Keratinocyte (primary cell): Measurements from ENCODE around the gene ANKS6. TPM values are rescaled to one million over a fixed set of nuclear protein-coding genes. Genes with fewer than 3 reads are reported as not detected.

Source experiments
- DNase-seq: peaks from one replicate; pipeline ENCODE4 v3.0.0-alpha.2; 2011; ENCODE audit warnings: low read depth, missing footprints, low spot score
- FAIRE-seq: peaks from 2 replicates; lab custom pipeline; 2011; peaks lifted over from hg19 to GRCh38; lab: Jason Lieb, UNC
- H2AFZ ChIP-seq: 2 replicates; pipeline ENCODE4 v1.6.0; 2012; ENCODE audit warnings: low read length, control low read depth, inconsistent platforms; ENCODE audit not compliant: control insufficient read depth
- H3K27ac ChIP-seq: 2 replicates; pipeline ENCODE4 v1.5.1; 2011; ENCODE audit warnings: low read length; ENCODE audit not compliant: control insufficient read depth, insufficient read depth
- H3K27me3 ChIP-seq: 3 replicates; pipeline ENCODE4 v1.6.0; 2011; ENCODE audit warnings: low read length; ENCODE audit not compliant: control insufficient read depth, insufficient read depth; ENCODE audit errors: extremely low read depth
- H3K36me3 ChIP-seq, 2 experiments: 2 replicates in 1 of 2; 3 replicates in 1 of 2; pipeline ENCODE4 v1.5.1; 2011; ENCODE audit warnings: low read length in 2 of 2, mild to moderate bottlenecking in 1 of 2; ENCODE audit not compliant: control insufficient read depth in 2 of 2, insufficient read depth in 2 of 2; ENCODE audit errors: extremely low read depth in 1 of 2
- H3K4me1 ChIP-seq: 3 replicates; pipeline ENCODE4 v1.5.1; 2011; ENCODE audit warnings: low read length; ENCODE audit not compliant: control insufficient read depth, insufficient read depth; ENCODE audit errors: extremely low read depth
- H3K4me2 ChIP-seq: 3 replicates; pipeline ENCODE4 v1.6.0; 2011; ENCODE audit warnings: low read depth, low read length; ENCODE audit not compliant: control insufficient read depth, insufficient read depth; ENCODE audit errors: extremely low read depth
- H3K4me3 ChIP-seq, 3 experiments: fragments of 200-600 bp in 1 of 3; sonication (generic) in 1 of 3; 2 replicates in 2 of 3; 3 replicates in 1 of 3; pipeline ENCODE4 v1.5.1; 2011 to 2016; ENCODE audit warnings: low read length in 3 of 3, mild to moderate bottlenecking in 3 of 3, control low read depth in 2 of 3, inconsistent platforms in 1 of 3, low read depth in 1 of 3, mixed read lengths in 1 of 3, mixed run types in 1 of 3, moderate library complexity in 1 of 3; ENCODE audit not compliant: control insufficient read depth in 2 of 3, insufficient read depth in 2 of 3; ENCODE audit errors: extremely low read depth in 1 of 3
- H3K79me2 ChIP-seq: 2 replicates; pipeline ENCODE4 v1.6.0; 2012; ENCODE audit warnings: low read length; ENCODE audit not compliant: control insufficient read depth, insufficient read depth
- H3K9ac ChIP-seq: 3 replicates; pipeline ENCODE4 v1.6.0; 2011; ENCODE audit warnings: low read length; ENCODE audit not compliant: control insufficient read depth, insufficient read depth; ENCODE audit errors: extremely low read depth
- H3K9me1 ChIP-seq: 3 replicates; pipeline ENCODE4 v1.6.0; 2011; ENCODE audit warnings: low read length; ENCODE audit not compliant: control insufficient read depth, insufficient read depth; ENCODE audit errors: extremely low read depth
- H3K9me3 ChIP-seq: 2 replicates; pipeline ENCODE4 v1.5.1; 2012; ENCODE audit warnings: low read depth, low read length; ENCODE audit not compliant: control insufficient read depth
- H4K20me1 ChIP-seq: 3 replicates; pipeline ENCODE4 v1.6.0; 2011; ENCODE audit warnings: low read length; ENCODE audit not compliant: control insufficient read depth, insufficient read depth; ENCODE audit errors: extremely low read depth
- CTCF ChIP-seq, 3 experiments: IDR thresholded peaks in 1 of 3; conservative IDR thresholded peaks in 1 of 3; optimal IDR thresholded peaks in 1 of 3; 2 replicates in 2 of 3; 3 replicates in 1 of 3; pipeline versions ENCODE3 to v1.5.1; 2011; ENCODE audit warnings: low read length in 3 of 3, mild to moderate bottlenecking in 3 of 3, moderate library complexity in 2 of 3, control low read depth in 1 of 3, inconsistent platforms in 1 of 3; ENCODE audit not compliant: insufficient read depth in 2 of 3; ENCODE audit errors: extremely low read depth in 1 of 3
- EZH2 ChIP-seq: IDR thresholded peaks from one replicate; pipeline ENCODE4 v1.6.1; 2012; ENCODE audit warnings: inconsistent platforms, mild to moderate bottlenecking, low read length, moderate library complexity
- dilution Hi-C: fragments of 300-500 bp; cut with MboI; formaldehyde crosslinking; loops from one replicate; pipeline ENCODE4 v1.7.0; 2020; ENCODE audit warnings: low sequenced_read_pairs; ENCODE audit not compliant: extremely low pct_ligation_motif_present
- polyA plus RNA-seq, 5 experiments: library from polyadenylated mRNA; depleted of rRNA in 3 of 5; stranded (reverse) in 3 of 5; stranded (forward) in 1 of 5; unstranded in 1 of 5; fragments of >200 nt; gene quantifications; 1 replicate in 1 of 5; 2 replicates in 3 of 5; 3 replicates in 1 of 5; pipeline versions ENCODE4 v1.2.1 to v1.2.3, GENCODE V29; 2011 to 2012; ENCODE audit warnings: missing spikeins in 2 of 5, low read depth in 1 of 5, low replicate concordance in 1 of 5

The ANKS6 gene
- polyA plus RNA-seq, 1 donor (not counting 4 experiments of a cell fraction or from before 2014, with no cell fraction given), result 13.5 TPM

- Histone ChIP-seq H3K9me3 (no peaks in the 10 kb centered on the region), H3K9ac (no peak overlapping the region), H2AFZ (no peak overlapping the region), H3K27ac (no peak overlapping the region), H3K27me3 (no peaks in the 10 kb centered on the region), H3K79me2 (no peaks in the 10 kb centered on the region), H3K4me2 (no peak overlapping the region), H3K4me1 (peaks cover 7% of the 10 kb centered on the region), H3K9me1 (no peaks in the 10 kb centered on the region), H4K20me1 (no peaks in the 10 kb centered on the region), H3K36me3 (peaks cover 4% of the 10 kb centered on the region in 2 experiments), H3K4me3 (no peak overlapping the region)
- no peak for TF ChIP-seq EZH2
- TF ChIP-seq CTCF (optimal IDR thresholded peaks at IDR 0.05 in 1 of 3, IDR thresholded peaks at IDR 0.05 in 1 of 3, conservative IDR thresholded peaks at IDR 0.05 in 1 of 3; ENCODE audit: extremely low read depth in 1 of 3, insufficient read depth in 2 of 3, low read length in 3 of 3), result no peak
- DNase-seq, result no peak
- dilution Hi-C loops, result no loop called here
- no peak for FAIRE-seq
Observed at GRCh38 chr9:98743329-98743728, 53.0 kb downstream of the ANKS6 start.

GRCh38 chr9:98742325-98743280, 53.8 kb downstream of the ANKS6 start:
- H3K79me2 ChIP-seq, result no peaks in the 10 kb centered on the region
- DNase-seq, result no peak

More at GRCh38 chr9:98742325-98743280, 53.8 kb downstream of the ANKS6 start:
- Histone ChIP-seq H3K9me3 (no peaks in the 10 kb centered on the region), H3K4me2 (no peak overlapping the region), H3K9me1 (no peaks in the 10 kb centered on the region), H3K27me3 (no peaks in the 10 kb centered on the region), H3K4me3 (no peak overlapping the region), H3K36me3 (peaks cover 4% of the 10 kb centered on the region in 2 experiments), H3K4me1 (peaks cover 7% of the 10 kb centered on the region), H4K20me1 (no peaks in the 10 kb centered on the region), H3K27ac (no peak overlapping the region), H3K9ac (no peak overlapping the region), H2AFZ (no peak overlapping the region)
- no peak for FAIRE-seq
- dilution Hi-C loops, result no loop called here
- TF ChIP-seq EZH2 (no peak), CTCF (optimal IDR thresholded peaks at IDR 0.05 in 1 of 3, IDR thresholded peaks at IDR 0.05 in 1 of 3, conservative IDR thresholded peaks at IDR 0.05 in 1 of 3; ENCODE audit: extremely low read depth in 1 of 3, insufficient read depth in 2 of 3, low read length in 3 of 3) (no peak)
